SK-N-SH treated with all-trans-retinoic acid at 6 μM for 48 hours (cell line): ENCODE results near the gene CYLD.

Experiments
- ARNTL ChIP-seq: fragments of 450-650 bp; formaldehyde crosslinking; IDR thresholded peaks from 2 replicates; pipeline ENCODE4 v1.5.0; 2020; ENCODE audit warnings: low read depth, mild to moderate bottlenecking, moderate library complexity, borderline replicate concordance
- ISL1 ChIP-seq: fragments of 250-450 bp; sonication (Bioruptor Pico); IDR thresholded peaks from 2 replicates; pipeline ENCODE4 v2.1.2; 2022; ENCODE audit warnings: mild to moderate bottlenecking, moderate library complexity
- OSR1 ChIP-seq: fragments of 250-450 bp; sonication (Bioruptor Pico); IDR thresholded peaks from 2 replicates; pipeline ENCODE4 v1.8.0; 2022; ENCODE audit warnings: moderate library complexity, mild to moderate bottlenecking, inconsistent platforms
- PATZ1 ChIP-seq: fragments of 250-450 bp; sonication (Bioruptor Pico); IDR thresholded peaks from 2 replicates; pipeline ENCODE4 v1.8.0; 2020; ENCODE audit warnings: mild to moderate bottlenecking, moderate library complexity, borderline replicate concordance
- SNAI2 ChIP-seq: fragments of 250-450 bp; sonication (Bioruptor Pico); IDR thresholded peaks from 2 replicates; pipeline ENCODE4 v1.5.0; 2020; ENCODE audit warnings: mild to moderate bottlenecking, moderate library complexity
- TCF4 ChIP-seq: fragments of 250-450 bp; sonication (Bioruptor Pico); IDR thresholded peaks from 2 replicates; pipeline ENCODE4 v1.8.0; 2021; ENCODE audit warnings: mild to moderate bottlenecking, moderate library complexity, borderline replicate concordance
- ZC3H10 ChIP-seq: fragments of 250-450 bp; sonication (Bioruptor Pico); IDR thresholded peaks from 2 replicates; pipeline ENCODE4 v1.5.1; 2021; ENCODE audit warnings: mild to moderate bottlenecking, moderate library complexity
- ZFP3 ChIP-seq: fragments of 250-450 bp; sonication (Bioruptor Pico); IDR thresholded peaks from 2 replicates; pipeline ENCODE4 v1.5.0; 2020; ENCODE audit warnings: mild to moderate bottlenecking, moderate library complexity
- ZFP30 ChIP-seq: fragments of 450-650 bp; formaldehyde crosslinking; IDR thresholded peaks from 2 replicates; pipeline ENCODE4 v1.5.0; 2022; ENCODE audit warnings: mild to moderate bottlenecking, moderate library complexity
- ZNF8 ChIP-seq: fragments of 450-650 bp; formaldehyde crosslinking; IDR thresholded peaks from 2 replicates; pipeline ENCODE4 v1.5.0; 2020; ENCODE audit warnings: mild to moderate bottlenecking, moderate library complexity
- TF ChIP-seq, protein P1 (sequence below): fragments of 250-450 bp; sonication (Bioruptor Pico); IDR thresholded peaks from 2 replicates; pipeline ENCODE4 v1.8.0; 2021; ENCODE audit warnings: low read depth, mild to moderate bottlenecking, moderate library complexity, borderline replicate concordance

DNA sequence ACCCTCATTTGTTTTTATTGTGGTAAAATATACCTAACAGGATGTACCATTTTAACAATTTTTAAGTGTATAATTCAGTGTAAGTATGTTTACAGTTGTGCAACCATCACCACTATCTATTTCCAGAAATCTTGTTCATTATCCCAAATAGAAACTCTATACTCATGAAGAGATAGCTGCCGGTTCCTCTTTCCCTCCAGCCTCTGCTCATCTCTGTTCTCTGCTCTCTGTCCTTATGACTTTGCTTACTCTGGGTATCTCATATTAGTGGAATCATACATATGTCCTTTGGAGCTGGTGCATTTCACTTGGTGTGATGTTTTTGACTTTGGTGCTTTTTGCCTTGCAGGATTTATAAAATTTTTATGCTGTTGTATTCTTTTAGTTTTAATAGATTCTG lies 19.4 kb downstream of the CYLD start:
- TF ChIP-seq ARNTL (CRISPR knock-in tag) (no peak), ZC3H10 (CRISPR knock-in tag) (no peak), ZFP30 (CRISPR knock-in tag) (no peak), OSR1 (CRISPR knock-in tag) (no peak), PATZ1 (CRISPR knock-in tag) (no peak), SNAI2 (CRISPR knock-in tag) (no peak), ZFP3 (no peak), TCF4 (CRISPR knock-in tag) (no peak), ZNF8 (no peak), ISL1 (no peak)
- TF ChIP-seq, protein P1, sequence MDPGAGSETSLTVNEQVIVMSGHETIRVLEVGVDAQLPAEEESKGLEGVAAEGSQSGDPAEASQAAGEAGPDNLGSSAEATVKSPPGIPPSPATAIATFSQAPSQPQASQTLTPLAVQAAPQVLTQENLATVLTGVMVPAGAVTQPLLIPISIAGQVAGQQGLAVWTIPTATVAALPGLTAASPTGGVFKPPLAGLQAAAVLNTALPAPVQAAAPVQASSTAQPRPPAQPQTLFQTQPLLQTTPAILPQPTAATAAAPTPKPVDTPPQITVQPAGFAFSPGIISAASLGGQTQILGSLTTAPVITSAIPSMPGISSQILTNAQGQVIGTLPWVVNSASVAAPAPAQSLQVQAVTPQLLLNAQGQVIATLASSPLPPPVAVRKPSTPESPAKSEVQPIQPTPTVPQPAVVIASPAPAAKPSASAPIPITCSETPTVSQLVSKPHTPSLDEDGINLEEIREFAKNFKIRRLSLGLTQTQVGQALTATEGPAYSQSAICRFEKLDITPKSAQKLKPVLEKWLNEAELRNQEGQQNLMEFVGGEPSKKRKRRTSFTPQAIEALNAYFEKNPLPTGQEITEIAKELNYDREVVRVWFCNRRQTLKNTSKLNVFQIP (CRISPR knock-in tag) = no peak
